GDM1 (cell line): ENCODE measurements around the gene SNAPIN.

Source experiments
- DNase-seq: peaks from one replicate; lab custom pipeline; 2025; lab: John Stamatoyannopoulos, UW

The SNAPIN gene

DNA sequence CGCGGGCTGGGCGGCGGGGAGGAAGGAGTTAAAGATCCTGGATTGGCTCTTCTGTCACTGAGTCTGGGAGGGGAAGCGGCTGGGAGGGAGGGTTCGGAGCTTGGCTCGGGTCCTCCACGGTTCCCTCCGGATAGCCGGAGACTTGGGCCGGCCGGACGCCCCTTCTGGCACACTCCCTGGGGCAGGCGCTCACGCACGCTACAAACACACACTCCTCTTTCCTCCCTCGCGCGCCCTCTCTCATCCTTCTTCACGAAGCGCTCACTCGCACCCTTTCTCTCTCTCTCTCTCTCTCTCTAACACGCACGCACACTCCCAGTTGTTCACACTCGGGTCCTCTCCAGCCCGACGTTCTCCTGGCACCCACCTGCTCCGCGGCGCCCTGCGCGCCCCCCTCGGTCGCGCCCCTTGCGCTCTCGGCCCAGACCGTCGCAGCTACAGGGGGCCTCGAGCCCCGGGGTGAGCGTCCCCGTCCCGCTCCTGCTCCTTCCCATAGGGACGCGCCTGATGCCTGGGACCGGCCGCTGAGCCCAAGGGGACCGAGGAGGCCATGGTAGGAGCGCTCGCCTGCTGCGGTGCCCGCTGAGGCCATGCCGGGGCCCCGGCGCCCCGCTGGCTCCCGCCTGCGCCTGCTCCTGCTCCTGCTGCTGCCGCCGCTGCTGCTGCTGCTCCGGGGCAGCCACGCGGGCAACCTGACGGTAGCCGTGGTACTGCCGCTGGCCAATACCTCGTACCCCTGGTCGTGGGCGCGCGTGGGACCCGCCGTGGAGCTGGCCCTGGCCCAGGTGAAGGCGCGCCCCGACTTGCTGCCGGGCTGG lies 20.2 kb downstream of the SNAPIN start, which contains the start of gene NPR1:
Gene NPR1, plus strand, starts transcription at position 170 of the 818 bp plus-strand sequence. Its CDS starts 421 bp downstream, at position 591.
- no peak for DNase-seq

DNA sequence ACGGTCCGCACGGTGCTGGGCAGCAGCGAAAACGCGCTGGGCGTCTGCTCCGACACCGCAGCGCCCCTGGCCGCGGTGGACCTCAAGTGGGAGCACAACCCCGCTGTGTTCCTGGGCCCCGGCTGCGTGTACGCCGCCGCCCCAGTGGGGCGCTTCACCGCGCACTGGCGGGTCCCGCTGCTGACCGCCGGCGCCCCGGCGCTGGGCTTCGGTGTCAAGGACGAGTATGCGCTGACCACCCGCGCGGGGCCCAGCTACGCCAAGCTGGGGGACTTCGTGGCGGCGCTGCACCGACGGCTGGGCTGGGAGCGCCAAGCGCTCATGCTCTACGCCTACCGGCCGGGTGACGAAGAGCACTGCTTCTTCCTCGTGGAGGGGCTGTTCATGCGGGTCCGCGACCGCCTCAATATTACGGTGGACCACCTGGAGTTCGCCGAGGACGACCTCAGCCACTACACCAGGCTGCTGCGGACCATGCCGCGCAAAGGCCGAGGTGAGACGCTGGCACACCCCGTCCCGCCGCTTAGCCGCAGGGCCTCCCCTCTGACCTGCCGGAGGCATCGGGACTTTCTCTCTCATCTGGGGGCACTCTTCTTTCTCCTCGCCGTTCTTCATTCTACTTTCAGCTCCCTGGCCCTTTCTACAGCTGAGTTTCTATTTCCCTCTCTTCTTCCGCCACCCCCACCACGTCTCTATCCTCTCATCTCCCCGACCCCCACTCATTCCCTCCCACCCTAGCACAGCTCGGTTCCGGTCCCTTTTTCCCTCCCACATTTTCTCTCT lies 21.0 kb downstream of the SNAPIN start:
- no peak for DNase-seq

DNA sequence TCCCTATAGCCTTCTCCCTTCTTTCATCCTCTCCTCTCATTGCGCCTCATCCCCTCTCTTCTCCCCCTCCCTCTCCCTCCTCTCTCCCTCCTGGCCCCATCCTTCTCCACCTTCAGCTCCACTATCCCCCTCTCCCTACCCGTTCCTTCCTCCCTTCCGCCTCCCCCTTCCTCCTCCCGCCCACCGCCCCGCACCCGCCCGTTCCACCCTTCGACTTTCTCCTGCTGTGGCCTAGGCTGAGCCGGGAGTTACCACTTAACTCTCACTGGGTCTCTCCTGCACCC lies 21.6 kb downstream of the SNAPIN start:
- no peak for DNase-seq

DNA sequence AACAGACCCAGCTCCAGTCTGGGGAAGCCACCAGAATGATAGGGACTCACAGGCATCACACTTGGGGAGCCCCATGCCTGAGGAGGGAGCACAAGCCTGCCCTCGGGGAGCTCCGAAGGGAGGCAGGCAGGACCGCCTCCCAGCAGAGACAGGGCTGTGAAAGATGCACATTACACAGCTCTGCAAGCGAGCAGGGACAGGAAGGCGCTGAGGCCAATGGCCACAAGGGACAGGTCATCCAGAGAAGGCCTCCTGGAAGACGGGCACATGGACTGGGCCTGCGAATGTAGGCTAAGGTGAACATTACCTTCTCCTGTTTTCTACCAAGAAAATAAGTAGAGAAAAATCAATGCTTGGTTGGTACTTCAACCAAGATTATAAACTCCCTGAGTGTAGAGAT lies 24.2 kb downstream of the SNAPIN start:
- no peak for DNase-seq

DNA sequence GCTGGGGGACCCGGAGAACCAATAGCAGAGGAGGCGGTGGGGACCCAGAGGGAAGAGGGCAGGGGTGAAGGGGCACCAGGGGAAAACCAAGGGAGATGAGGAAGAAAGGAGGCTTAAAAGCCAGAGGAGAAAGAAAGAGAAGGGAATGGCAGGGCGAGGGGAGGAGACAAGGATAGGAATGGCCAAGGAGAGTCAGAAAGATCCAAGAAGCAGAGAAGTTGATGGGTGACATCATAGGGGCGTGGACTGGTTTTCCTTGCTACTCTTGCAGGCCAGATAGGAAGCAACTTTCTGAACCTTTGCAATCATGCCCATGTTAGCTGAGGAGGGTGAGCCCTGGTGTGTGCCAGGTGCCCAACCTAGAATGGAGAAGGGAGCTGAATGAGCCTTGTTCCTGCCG lies 25.4 kb downstream of the SNAPIN start:
- no peak for DNase-seq

DNA sequence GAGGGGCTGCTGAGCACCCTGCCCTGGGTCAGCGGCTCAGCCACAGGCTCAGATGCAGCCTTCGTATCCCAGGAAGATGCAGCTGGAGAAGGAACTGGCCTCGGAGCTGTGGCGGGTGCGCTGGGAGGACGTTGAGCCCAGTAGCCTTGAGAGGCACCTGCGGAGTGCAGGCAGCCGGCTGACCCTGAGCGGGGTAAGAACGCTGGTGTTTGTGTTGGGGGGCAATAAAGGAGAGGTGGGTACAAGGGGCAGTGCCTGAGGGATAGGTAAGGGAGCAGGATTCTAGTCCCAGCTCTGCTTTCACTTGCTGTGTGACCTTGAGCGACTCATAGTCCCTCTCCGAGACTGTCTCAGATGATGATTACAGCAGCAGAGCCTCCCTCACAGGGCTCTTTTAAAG lies 26.4 kb downstream of the SNAPIN start:
- no peak for DNase-seq

DNA sequence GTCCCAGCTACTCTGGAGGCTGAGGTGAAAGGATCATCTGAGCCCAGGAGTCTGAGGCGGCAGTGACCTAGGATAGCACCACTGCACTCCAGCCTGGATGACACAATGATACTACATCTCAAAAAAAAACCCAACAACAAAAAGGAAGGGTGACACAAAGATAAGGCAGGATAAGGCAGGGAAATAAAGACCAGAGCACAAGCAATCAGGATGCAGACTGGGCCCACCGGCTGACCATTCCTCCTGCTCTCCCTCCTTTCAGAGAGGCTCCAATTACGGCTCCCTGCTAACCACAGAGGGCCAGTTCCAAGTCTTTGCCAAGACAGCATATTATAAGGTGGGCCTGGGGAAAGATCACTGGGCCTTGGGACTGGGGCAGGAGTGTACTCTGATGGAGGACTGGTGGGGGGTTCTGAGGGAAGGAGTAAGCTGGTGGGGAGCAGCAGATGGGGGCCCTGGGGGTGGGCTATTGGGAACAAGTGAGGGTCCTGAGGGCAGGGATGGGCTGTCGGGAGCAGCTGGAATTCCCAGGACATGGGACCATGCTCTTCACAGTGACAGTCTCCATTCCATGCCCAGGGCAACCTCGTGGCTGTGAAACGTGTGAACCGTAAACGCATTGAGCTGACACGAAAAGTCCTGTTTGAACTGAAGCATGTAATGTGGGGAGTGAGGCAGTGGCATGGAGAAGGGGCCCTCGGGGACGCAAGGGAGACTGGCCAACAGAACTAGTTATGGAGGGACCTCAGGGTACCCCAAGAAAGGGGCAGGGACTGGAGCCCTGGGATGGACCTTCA lies 27.2 kb downstream of the SNAPIN start:
- no peak for DNase-seq

DNA sequence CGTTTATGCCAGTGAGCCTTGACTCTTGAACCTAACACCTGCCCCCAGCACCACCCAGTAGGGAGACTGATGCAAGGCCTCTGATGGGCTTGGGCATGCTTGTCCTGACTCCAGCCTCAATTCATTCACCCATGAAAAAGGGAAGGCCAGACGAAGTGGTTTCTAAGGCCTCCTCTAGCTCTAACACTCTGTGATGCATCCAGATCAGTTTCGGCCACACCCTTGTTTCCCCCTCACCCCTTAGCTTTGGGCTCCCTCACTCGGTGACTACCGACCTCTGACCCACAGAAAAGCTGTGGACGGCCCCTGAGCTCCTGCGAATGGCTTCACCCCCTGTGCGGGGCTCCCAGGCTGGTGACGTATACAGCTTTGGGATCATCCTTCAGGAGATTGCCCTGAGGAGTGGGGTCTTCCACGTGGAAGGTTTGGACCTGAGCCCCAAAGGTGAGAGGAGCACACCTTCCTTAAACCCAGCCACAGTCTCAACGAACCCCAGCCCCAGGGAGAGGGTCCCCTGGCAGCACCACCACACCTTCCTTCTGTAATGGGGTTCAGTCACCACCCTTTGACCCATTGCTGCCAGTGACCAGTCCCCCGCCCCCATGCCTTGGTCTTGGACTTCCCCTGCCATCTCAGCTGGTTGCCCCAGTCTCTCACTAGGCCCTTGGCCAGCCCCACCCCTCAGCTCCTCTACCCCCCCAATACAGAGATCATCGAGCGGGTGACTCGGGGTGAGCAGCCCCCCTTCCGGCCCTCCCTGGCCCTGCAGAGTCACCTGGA lies 29.0 kb downstream of the SNAPIN start:
- DNase-seq = no peak

DNA sequence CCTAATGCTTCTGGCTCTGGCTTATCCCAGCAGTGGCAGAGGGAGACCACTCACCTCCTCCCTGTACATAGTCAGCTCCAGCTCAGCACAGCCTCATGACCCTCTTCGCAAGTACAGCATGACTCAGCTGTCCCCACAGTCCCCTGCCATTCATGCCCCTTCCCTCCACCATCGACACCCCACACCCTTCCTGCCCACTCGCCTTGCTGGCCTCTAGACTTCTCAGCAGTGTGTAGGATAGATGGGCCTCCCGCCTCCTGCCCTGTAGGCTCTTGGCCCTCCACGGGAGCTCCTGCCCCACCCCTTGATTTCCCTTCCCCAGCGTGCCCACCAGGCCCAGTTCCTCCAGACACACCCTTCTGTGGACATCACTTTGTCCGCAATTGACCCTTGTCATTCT lies 29.8 kb downstream of the SNAPIN start:
- no peak for DNase-seq

DNA sequence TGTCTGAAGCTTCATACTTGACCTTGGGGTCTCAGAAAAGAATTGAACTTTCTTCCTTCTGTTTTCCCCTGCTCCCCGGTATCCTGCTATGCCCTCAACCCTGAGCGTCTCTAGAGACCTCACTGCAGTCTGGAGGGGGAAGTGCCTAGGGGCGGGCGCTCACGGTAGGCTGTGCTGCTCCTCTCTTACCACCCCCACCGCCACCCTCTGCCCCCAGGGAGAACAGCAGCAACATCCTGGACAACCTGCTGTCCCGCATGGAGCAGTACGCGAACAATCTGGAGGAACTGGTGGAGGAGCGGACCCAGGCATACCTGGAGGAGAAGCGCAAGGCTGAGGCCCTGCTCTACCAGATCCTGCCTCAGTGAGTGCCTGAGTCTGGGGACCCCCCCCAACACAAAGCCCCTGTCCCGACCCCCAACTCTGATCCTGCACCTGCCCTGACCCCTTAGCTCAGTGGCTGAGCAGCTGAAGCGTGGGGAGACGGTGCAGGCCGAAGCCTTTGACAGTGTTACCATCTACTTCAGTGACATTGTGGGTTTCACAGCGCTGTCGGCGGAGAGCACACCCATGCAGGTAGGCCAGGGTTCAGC lies 30.3 kb downstream of the SNAPIN start:
- DNase-seq = no peak

DNA sequence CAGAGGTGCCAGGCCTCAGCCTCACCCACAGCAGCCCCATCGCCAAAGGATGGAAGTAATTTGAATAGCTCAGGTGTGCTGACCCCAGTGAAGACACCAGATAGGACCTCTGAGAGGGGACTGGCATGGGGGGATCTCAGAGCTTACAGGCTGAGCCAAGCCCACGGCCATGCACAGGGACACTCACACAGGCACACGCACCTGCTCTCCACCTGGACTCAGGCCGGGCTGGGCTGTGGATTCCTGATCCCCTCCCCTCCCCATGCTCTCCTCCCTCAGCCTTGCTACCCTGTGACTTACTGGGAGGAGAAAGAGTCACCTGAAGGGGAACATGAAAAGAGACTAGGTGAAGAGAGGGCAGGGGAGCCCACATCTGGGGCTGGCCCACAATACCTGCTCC lies 35.0 kb downstream of the SNAPIN start:
- no peak for DNase-seq

DNA sequence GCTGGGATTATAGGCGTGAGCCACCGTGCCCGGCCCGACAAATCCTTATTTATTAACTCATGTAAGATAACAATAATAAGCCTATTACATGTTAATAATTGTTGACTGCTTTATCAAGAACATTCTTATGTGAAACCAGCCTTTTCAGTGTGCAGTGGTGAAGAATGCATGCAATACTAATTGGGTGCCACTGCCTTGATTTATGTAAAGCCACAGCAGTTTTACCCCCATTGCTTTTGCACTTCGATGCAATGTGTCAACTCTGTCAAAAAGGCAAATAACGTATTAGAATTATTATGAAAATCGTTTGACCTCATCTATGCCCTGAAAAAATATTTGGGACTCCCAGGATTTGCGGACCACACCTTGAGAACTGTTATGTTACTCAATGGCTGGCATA lies 38.2 kb downstream of the SNAPIN start:
- no peak for DNase-seq

DNA sequence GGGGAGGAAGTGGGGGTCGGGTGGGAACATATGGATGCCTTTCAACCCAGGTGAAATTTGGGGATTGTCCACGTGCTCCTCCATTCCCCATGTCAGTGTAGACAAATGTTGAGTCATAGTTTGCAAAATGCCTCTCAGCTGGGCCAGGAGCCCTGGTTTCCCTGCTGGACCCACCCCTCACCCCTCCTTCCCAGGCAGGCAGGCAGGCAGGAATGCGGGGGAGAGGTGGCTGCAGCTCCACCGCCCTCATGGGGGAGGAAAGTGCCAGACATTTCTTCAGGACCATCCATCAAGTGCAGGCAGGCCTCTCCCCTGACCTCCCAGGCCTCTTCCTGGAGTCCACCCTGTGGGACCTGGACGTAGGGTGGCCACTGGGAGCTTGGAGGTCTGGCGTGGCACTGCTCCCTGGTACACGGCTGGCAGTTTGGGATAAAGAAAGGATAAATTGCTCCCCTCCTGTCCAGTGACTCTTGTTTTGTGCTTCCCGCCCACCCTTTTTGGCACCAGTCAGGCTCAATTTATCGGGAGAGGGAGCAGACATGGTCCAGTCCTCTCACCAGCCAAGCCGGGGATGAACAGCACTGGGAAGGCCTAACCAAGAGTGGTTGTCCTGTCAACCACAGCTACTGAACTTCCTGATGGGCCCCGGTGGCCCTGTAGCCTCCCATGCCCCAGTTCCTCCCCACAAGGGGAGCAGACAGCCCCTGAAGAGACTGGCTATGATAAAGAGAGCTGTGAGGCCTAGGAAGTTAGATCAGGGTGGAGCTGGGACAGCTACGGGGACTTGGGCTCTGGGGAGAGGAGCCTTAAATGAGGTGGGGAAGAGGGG lies 38.9 kb downstream of the SNAPIN start:
- no peak for DNase-seq

DNA sequence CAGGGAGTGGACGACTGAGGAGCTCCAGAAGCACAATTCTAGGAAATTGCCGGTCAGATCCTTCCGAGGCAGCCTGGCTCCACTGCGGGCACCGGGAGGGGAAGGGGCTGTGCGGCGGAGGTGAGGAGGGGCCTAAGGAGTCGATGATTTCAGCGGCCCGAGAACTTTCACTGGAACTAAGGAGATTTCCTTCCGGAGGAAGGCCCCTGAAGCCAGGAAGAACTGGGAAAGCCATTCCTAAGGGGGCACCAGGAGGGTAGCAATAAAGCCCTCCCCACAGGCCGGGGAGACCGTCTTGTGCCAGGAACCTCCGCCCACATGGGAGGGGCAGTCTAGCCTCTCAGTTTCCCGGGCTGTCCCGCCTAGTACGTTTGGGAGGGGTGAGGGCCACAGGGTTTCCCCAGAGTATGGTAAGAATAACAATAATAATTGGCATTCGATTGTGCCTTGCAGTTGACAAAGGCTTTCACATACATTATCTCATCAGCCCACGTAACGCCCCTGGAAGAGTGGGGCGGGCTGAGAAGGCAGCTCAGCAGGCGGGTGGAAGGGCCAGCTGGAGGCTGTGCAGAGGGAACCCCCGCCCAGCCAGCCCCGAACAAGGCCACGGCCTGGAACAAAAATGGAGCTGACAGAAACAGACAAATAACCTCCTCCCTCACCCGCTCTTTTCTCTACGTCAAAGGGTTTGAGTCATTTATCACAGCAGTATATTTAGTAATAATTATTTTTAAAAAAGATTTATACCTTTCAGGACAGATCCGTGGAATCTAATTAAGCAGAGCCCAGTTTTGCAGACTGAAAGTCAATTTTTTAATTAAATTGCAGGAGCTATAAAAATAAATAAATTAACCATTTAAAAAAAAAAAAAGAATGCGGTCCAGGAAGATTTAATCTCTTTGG lies 39.8 kb downstream of the SNAPIN start:
- no peak for DNase-seq

DNA sequence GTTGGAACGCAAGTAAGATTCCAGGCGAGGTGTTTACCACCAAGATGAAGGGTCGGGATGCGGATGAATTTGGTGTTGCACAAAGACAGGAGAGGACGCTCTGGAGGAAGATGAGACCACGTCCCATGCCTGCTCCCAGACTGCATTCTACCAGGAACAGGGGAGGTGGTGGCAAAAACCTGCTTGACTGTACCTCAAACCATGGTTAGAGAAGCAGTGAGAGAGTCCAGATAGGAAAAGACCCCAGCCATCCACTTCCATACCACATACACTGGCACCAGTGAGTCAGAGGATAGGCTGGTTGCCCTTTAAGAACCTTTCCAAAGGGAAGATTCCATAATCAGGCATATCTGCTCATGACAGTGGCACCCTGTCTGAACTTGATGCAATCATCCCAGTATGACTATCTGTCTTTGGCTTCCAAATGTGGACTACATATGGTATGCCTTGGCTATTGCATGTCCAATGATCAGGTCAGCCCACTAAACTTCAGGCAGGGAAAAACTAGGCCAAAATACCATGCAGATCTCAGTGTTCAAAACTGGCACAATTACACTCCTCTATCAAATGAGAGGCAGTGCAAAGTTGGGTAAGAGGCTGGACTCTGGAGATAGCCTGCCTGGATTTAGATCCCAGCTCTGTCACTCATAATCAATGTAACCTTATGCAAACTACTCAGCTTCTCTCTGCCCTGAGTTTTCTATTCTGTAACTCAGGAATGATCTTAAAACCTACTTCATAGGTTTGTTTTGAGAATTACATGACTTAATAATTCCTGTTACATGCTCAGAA lies 40.6 kb downstream of the SNAPIN start:
- DNase-seq = no peak

DNA sequence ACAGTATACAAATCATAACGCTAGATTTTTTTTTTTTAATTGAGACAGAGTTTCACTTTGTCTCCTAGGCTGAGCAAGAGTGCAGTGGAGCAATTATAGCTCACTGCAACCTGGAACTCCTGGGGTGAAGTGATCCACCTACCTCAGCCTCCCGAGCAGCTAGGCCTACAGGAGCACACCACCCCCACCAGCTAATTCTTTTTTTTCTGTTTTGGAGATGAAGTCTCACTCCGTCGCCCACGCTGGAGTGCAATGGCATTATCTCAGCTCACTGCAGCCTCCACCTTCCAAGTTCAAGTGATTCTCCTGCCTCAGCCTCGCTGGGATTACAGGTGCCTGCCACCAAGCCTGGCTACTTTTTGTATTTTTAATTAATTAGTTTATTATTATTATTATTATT lies 41.3 kb downstream of the SNAPIN start:
- DNase-seq = no peak

DNA sequence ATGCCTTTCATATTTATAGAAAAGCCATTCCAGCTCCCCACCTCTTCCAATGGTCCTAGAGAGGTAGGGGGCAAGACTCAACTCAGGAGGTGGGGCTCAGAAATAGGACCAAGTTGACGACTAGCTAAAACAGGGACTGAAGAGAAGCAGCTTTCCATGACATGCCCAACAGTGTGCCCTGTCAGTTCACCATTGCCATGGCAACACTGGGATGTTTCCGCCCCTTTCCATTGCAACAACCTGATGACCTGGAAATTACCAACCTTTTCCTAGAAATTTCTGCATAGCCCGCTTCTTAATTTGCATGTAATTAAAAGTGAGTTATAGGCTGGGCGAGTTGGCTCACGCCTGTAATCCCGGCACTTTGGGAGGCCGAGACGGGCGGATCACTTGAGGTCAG lies 47.0 kb downstream of the SNAPIN start:
- no peak for DNase-seq

DNA sequence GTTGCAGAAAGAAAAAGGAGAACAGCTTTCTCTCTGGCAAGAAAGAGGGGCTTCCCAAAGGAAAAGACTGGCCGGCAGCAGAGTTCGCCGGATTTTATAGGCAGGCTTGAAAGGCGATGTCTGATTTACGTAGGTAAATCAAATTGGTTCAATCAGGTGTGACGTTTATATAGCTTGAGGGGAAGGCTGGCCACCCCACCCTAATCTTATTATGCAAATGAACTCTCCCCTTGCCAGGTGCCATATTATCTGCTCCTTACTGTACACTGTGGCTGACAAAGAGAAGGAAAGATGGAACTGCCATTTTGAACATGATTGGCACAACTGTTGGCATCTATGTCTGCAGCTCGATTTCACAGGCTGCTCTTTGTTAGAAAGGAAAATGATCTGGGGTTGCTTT lies 52.5 kb downstream of the SNAPIN start:
- no peak for DNase-seq
